Activated T-helper 2 cell treated with anti-CD3 and anti-CD28 coated beads, Interferon-gamma antibody, Interleukin-2, Interleukin-4, amounts not matched to agents 10 μg/mL and 5 μg/mL and 100 μg/mL, durations not matched to agents 14 hours and 24 hours and 36 hours (primary cell): ENCODE results near the gene RBAK. TPM values are rescaled to one million over a fixed set of nuclear protein-coding genes. Genes with fewer than 3 reads are reported as not detected.
"Not testable (repeated sequence)": the region's sequence is repeated elsewhere in the genome, so short reads cannot be mapped to it uniquely, and the experiment has no call there.

Source experiments
- DNase-seq: peaks from one replicate; pipeline ENCODE4 v3.0.0; 2021; ENCODE audit warnings: low spot score
- H3K27ac Mint-ChIP-seq: one replicate; pipeline ENCODE4 v1.8.0; 2021; ENCODE audit warnings: mixed read lengths
- H3K27me3 Mint-ChIP-seq: one replicate; pipeline ENCODE4 v1.8.0; 2021; ENCODE audit warnings: low read depth, mixed read lengths
- H3K36me3 Mint-ChIP-seq: one replicate; pipeline ENCODE4 v1.8.0; 2021; ENCODE audit warnings: low read depth, mixed read lengths
- H3K4me1 Mint-ChIP-seq: one replicate; pipeline ENCODE4 v1.8.0; 2021; ENCODE audit warnings: low read depth, mixed read lengths
- H3K4me3 Mint-ChIP-seq: one replicate; pipeline ENCODE4 v1.8.0; 2021; ENCODE audit warnings: low read depth, mild to moderate bottlenecking, moderate library complexity, mixed read lengths
- H3K9me3 Mint-ChIP-seq: one replicate; pipeline ENCODE4 v1.8.0; 2021; ENCODE audit warnings: mixed read lengths
- intact Hi-C: fragments of 100-400 bp; cut with micrococcal nuclease; formaldehyde crosslinking; loops from one replicate; pipeline ENCODE4 v1.15.1; 2023
- total RNA-seq: library from RNA; stranded (reverse); gene quantifications from 2 replicates; pipeline ENCODE4 v1.2.3, GENCODE V29; 2022

The RBAK gene
- total RNA-seq, 1 donor from 2014 or later: 14.1 TPM

DNA sequence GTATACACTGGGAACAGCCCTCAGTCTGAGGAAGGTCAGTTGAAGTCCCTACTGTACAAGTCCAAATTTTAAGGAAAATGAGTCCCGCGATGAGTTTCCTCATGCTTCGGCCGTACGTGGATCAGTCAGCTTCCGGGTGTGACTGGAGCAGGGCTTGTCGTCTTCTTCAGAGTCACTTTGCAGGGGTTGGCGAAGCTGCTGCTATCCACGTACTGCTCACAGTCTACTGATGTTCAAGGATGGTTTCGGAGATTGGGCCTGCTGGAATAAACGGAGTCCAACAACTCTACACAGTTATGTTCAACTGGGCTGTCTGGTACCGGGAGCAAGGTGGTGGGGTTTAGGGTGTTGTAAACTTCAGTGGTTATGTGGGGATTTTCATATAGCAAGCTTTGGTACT lies 22.0 kb upstream of the RBAK start:
- Mint-ChIP-seq H3K36me3 (peaks cover 65% of the 10 kb centered on the region), H3K9me3 (peaks cover 18% of the 10 kb centered on the region)
- H3K4me3 Mint-ChIP-seq, intact Hi-C loops, H3K27me3 Mint-ChIP-seq, H3K27ac Mint-ChIP-seq, DNase-seq, H3K4me1 Mint-ChIP-seq: not testable (repeated sequence)

DNA sequence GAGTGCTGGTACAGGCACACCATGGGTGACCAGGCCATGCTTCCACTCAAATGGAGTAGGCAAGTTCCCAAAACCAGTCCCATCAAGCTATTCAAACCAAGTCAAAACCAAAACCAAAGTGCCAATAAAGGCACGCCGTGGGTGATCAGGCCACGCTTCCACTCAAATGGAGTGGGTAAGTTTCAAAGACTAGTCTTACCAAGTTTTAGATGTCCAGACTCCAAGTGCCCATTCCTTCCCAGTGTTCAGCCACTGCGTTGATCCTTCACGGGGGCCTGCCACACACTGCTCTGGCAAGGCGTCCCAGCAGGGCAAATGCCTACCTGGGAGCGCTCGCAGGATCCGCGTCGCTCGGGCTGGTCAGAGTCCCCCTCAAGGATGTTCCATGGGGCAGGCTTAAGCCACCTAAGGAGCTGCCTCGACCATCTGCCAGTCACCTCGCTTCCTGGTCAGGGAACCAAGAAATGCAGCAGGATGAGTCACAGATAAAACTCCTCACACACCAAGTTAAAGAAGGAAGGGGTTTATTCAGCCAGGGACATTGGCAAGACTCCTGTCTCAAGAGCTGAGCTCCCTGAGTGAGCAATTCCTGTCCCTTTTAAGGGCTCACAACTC lies 17.8 kb upstream of the RBAK start:
- H3K27ac Mint-ChIP-seq, H3K4me3 Mint-ChIP-seq, H3K9me3 Mint-ChIP-seq, DNase-seq, H3K4me1 Mint-ChIP-seq, intact Hi-C loops, H3K27me3 Mint-ChIP-seq: not testable (repeated sequence)
- peaks cover 34% of the 10 kb centered on the region for H3K36me3 Mint-ChIP-seq

DNA sequence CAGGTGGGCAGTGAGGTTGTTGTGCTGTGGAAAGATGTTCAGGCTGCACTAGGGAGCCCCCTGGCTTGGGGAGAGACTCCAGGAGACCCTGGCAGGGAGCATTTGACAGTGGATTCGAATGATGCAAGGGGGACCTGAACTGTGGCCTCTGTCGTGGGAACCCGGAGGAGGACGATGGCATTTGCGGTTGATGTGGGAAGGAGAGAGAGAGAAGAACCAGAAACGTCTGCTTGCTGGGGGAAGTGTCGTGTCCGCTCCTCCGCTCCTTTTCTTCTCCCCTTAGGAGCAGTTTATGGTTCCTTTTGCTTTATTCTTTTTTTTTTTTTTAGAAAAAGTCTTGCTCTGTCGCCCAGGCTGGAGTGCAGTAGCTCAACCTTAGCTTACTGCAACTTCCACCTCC lies 12.5 kb upstream of the RBAK start:
- intact Hi-C loops, H3K27ac Mint-ChIP-seq: not testable (repeated sequence)

DNA sequence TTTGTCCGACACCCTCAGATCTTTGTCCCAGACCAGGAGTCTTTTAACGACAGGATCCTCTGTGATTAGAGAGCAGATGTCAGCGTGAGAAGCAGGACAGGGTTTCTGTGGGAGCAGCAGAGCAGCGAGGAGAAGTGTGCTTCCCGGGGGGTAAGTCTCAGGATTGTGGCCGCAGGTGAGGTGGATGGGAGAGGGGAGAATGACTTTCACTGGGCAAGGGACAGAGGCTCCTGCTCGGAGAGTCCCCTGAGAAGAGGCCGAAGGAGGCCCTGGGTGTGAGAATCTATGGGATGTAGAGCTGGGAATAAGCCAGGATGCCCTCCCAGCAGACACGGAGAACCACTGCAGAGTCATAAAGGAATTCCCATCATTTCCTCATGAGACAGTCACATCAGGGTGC lies 10.4 kb upstream of the RBAK start:
- Mint-ChIP-seq H3K4me3 (no peak overlapping the region), H3K36me3 (no peaks in the 10 kb centered on the region), H3K4me1 (no peaks in the 10 kb centered on the region), H3K27me3 (no peaks in the 10 kb centered on the region), H3K27ac (no peak overlapping the region), H3K9me3 (no peaks in the 10 kb centered on the region)
- no peak for DNase-seq
- intact Hi-C loops: no loop called here

More for the DNA sequence above, 12.5 kb upstream of the RBAK start:
- not testable (repeated sequence) for DNase-seq, H3K9me3 Mint-ChIP-seq, H3K4me3 Mint-ChIP-seq, H3K36me3 Mint-ChIP-seq, H3K4me1 Mint-ChIP-seq, H3K27me3 Mint-ChIP-seq

DNA sequence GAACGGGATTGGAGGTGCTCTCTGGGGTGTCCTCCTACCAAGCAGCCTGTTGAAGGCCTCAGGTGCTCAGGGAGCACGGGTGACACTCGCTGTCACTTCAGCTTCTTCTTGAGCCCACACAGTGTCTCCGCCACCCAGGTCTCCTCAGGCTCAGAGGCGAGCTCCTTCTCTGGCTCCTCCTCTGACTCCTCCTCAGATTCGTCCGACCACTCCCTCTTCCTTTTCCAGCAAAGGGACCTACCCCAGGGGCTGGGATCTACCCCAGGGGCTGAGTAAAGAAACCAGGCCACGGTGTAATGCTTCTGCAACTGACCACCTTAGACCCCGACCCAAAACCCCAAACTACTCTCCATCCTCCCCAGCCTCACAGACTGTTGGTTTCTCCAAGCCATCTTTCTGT lies 9.2 kb upstream of the RBAK start:
- Mint-ChIP-seq H3K9me3 (no peaks in the 10 kb centered on the region), H3K4me1 (peaks cover 6% of the 10 kb centered on the region), H3K4me3 (no peak overlapping the region), H3K27me3 (no peaks in the 10 kb centered on the region), H3K36me3 (no peaks in the 10 kb centered on the region), H3K27ac (no peak overlapping the region)
- intact Hi-C loops: no loop called here
- DNase-seq: no peak

DNA sequence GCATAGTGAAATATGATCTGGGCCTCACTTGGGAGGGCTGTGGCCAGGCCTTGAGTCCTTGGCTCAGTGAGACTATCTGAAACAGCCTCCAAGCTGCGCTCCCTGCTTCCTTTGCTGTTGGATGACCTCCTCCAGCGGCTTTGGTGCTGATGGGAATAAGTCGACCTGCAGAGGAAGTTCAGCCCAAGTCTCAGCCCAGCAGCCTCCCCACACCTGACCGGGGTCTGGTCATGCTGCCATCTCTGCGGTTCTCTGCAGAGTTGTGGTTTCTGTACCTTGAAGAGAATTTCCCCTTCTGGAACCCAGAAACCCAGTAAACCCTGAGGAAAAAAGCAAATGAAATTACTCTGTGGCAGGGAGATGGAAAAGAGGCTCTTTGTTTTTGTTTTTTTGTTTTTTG lies 4.6 kb upstream of the RBAK start:
- Mint-ChIP-seq H3K4me1 (peaks cover 12% of the 10 kb centered on the region), H3K36me3 (peaks cover 17% of the 10 kb centered on the region), H3K9me3 (peaks cover 4% of the 10 kb centered on the region), H3K27me3 (no peaks in the 10 kb centered on the region), H3K4me3 (no peak overlapping the region), H3K27ac (no peak overlapping the region)
- no peak for DNase-seq
- intact Hi-C loops: loop anchor here (10.0 kb wide), 1 partner anchor 154 kb away; the partner anchor contains the start of gene WIPI2

DNA sequence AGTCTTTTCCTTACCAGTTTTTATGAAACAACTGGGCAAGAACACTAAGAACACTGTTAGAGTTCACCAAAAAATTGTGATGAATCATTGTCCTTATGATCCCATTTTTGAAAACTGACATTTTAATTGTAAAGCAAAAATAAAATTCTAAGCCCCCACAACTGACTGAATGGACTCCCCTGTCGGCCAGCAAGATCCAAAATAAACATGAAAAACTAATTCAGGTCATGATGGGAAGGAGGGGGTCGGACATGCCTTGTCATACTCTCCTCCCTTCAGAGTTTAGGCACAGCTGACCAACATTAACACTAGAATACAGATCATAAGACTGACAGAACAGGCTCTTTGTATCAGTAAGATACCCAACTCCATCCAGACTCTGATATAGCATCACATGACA lies 2.0 kb upstream of the RBAK start:
- H3K4me1 Mint-ChIP-seq: peaks cover 20% of the 10 kb centered on the region
- peaks cover 41% of the 10 kb centered on the region for H3K36me3 Mint-ChIP-seq
- H3K27me3 Mint-ChIP-seq: no peaks in the 10 kb centered on the region
- H3K9me3 Mint-ChIP-seq: peaks cover 4% of the 10 kb centered on the region
- no peak overlapping the region for H3K4me3 Mint-ChIP-seq
- DNase-seq: no peak
- no peak overlapping the region for H3K27ac Mint-ChIP-seq
- intact Hi-C loops: loop anchor here (10.0 kb wide), 1 partner anchor 151 kb away; the partner anchor contains the start of gene WIPI2

DNA sequence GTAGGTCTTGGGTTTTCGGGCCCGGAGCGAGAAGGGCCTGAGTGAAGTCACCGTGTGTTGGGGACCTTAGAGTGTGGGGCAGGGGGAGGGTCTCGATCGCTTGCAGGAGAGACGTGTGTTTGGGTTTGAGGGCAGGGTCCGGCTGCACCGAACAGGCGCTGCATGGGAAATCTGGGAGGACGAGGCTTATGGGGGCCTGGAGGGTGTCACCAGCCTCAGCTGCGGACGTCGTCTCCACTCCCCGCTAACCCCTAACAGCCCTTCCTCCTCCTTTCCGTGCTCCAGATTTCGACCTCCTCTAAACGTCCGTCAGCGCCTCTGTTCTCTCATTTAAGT lies 705 bp downstream of the RBAK start:
- Mint-ChIP-seq H3K27ac (peak overlapping the region; percentile 86), H3K36me3 (peaks cover 68% of the 10 kb centered on the region), H3K9me3 (peaks cover 21% of the 10 kb centered on the region), H3K4me3 (peak overlapping the region; percentile 95), H3K4me1 (peaks cover 15% of the 10 kb centered on the region)
- H3K27me3 Mint-ChIP-seq, DNase-seq: not testable (repeated sequence)
- intact Hi-C loops: loop anchor here (5.0 to 10.0 kb wide), 2 partner anchors 74 to 148 kb away; partner anchors contain the start of gene WIPI2

DNA sequence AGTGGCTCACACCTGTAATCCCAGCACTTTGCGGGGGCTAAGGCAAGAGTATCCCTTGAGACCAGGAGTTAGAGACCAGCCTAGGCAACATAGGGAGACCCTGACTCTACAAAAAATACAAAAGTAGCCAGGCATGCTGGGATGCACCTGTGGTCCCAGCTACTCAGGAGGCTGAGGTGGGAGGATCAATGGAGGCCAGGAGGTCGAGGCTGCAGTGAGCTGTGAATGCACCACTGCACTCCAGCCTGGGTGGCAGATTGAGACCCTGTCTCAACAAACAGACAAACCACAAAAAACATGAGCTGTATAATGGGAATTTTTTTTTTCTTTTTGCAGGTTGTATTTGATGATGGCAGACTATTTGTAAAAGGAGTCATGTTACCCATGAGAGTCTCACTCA lies 1.5 kb downstream of the RBAK start:
- not testable (repeated sequence) for H3K27me3 Mint-ChIP-seq, DNase-seq, H3K27ac Mint-ChIP-seq
- Mint-ChIP-seq H3K9me3 (peaks cover 29% of the 10 kb centered on the region), H3K4me3 (peak overlapping the region; percentile 95), H3K36me3 (peaks cover 76% of the 10 kb centered on the region), H3K4me1 (peaks cover 13% of the 10 kb centered on the region)
- intact Hi-C loops: loop anchor here (5.0 to 10.0 kb wide), 2 partner anchors 75 to 148 kb away; partner anchors contain the start of gene WIPI2

DNA sequence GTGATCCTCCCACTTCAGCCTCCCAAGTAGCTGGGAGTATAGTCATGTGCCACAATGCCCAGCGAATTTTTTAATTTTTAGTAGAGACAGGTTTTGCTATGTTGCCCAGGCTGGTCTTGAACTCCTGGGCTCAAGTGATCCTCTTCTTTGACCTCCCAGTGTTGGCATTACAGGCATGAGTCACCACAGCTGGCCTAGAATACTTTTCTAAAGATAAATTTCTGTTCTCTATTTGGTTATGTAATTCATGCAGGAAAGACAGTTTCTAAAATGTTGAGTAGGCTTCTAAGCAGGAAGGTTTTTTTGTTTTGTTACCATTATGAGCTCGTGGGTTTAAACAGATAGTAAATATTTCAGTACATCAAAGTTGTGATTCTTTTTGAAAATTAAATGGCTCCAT lies 5.0 kb downstream of the RBAK start:
- peaks cover 56% of the 10 kb centered on the region for H3K9me3 Mint-ChIP-seq
- H3K36me3 Mint-ChIP-seq: peaks cover 95% of the 10 kb centered on the region
- H3K27me3 Mint-ChIP-seq: no peaks in the 10 kb centered on the region
- peaks cover 8% of the 10 kb centered on the region for H3K4me1 Mint-ChIP-seq
- H3K27ac Mint-ChIP-seq: no peak overlapping the region
- no peak for DNase-seq
- H3K4me3 Mint-ChIP-seq: no peak overlapping the region
- intact Hi-C loops: no loop called here

DNA sequence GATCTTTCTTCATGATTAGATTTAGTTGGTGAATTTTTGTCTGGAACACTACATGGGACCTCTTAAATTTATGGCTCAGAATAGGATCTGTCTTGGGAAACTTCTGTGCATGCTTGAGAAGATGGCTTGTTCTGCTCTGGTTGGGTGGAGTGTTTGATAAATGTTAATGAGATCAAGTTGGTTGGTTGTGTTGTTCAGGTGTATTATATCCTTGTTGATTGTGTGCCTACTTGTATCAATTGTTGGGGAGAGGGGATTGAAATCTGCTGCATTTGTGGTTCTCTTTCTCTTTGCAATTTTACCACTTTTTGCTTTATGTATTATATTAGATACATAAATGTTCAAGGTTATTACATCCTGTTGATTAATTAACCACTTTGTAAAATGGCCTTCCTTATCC lies 6.1 kb downstream of the RBAK start:
- H3K4me1 Mint-ChIP-seq, DNase-seq, H3K27me3 Mint-ChIP-seq, H3K27ac Mint-ChIP-seq, intact Hi-C loops, H3K4me3 Mint-ChIP-seq: not testable (repeated sequence)
- H3K9me3 Mint-ChIP-seq: peaks cover 64% of the 10 kb centered on the region
- peaks cover 98% of the 10 kb centered on the region for H3K36me3 Mint-ChIP-seq

DNA sequence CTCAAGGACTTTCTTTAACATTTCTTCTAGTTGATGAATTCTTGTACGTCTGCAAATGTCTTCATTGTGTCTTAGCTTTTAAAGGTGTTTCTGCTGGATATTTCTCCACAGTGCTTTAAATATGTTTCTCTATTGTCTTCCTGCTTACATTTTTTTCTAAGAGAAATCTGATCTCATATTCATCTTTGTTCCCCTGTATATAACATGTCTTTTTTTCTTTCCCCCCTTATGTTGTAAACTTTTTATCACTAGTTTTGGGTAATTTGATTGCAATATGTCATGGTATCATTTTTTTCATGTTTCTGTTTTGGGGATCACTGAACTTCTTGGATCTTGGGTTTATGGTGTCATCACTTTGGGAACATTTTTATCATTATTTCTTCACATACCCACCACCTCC lies 7.5 kb downstream of the RBAK start:
- intact Hi-C loops: no loop called here
- Mint-ChIP-seq H3K4me3 (no peak overlapping the region), H3K27me3 (no peaks in the 10 kb centered on the region), H3K27ac (no peak overlapping the region), H3K9me3 (peaks cover 74% of the 10 kb centered on the region), H3K36me3 (peaks cover 99% of the 10 kb centered on the region), H3K4me1 (no peaks in the 10 kb centered on the region)
- no peak for DNase-seq

DNA sequence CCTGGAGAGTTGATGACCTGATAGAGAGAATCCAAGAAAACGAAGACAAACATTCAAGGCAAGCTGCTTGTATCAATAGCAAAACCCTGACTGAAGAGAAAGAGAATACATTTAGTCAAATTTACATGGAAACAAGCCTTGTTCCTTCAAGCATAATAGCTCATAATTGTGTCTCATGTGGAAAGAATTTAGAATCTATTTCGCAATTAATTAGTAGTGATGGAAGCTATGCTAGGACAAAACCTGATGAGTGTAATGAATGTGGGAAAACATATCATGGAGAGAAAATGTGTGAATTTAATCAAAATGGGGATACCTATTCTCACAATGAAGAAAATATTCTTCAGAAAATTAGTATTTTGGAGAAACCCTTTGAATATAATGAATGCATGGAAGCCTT lies 18.0 kb downstream of the RBAK start:
- no peaks in the 10 kb centered on the region for H3K4me1 Mint-ChIP-seq
- intact Hi-C loops: loop anchor here (10.0 kb wide), 1 partner anchor 1631 kb away; no protein-coding TSS in a partner anchor
- no peak overlapping the region for H3K4me3 Mint-ChIP-seq
- peaks cover 99% of the 10 kb centered on the region for H3K36me3 Mint-ChIP-seq
- DNase-seq: no peak
- peaks cover 92% of the 10 kb centered on the region for H3K9me3 Mint-ChIP-seq
- H3K27ac Mint-ChIP-seq: no peak overlapping the region
- no peaks in the 10 kb centered on the region for H3K27me3 Mint-ChIP-seq
